Tibial nerve (tissue), 3 donors: ENCODE measurements around the gene MAT1A.

Experiments used
- CTCF ChIP-seq, 5 experiments: fragments of 200-600 bp in 3 of 5; fragments of 450-650 bp in 2 of 5; sonication (generic) in 3 of 5; IDR thresholded peaks; one replicate each; pipeline ENCODE4 v1.5.1; 2016 to 2019; ENCODE audit warnings: antibody characterized with exemption in 5 of 5, mild to moderate bottlenecking in 3 of 5, moderate library complexity in 2 of 5
- POLR2A ChIP-seq, 2 donors: fragments of 450-650 bp; IDR thresholded peaks; one replicate each; pipeline ENCODE4 v1.6.1; 2017; ENCODE audit warnings: antibody characterized with exemption in 2 of 2, mild to moderate bottlenecking in 2 of 2, moderate library complexity in 2 of 2

- no peak for TF ChIP-seq CTCF (IDR thresholded peaks at IDR 0.05)
- no peak for TF ChIP-seq POLR2A (IDR thresholded peaks at IDR 0.05)
These were observed 20.4 kb downstream of the MAT1A start for GRCh38 chr10:80268938-80269588.
